Measurements from ENCODE around the gene ZNF22. TPM values are rescaled to one million over a fixed set of nuclear protein-coding genes. Genes with fewer than 3 reads are reported as not detected.

Gene ZNF22
- total and polyA plus RNA-seq, 2 of the 8 experiments (the other 6 are each of a cell fraction or from before 2014, with no cell fraction given), result 18.2 to 45.2 TPM

- TF ChIP-seq CTCF (IDR thresholded peaks at IDR 0.05; ENCODE audit: control extremely low read depth in 1 of 3, insufficient read depth in 1 of 3, low read depth in 1 of 3, low read length in 3 of 3), result no peak
- TF ChIP-seq, protein P1, sequence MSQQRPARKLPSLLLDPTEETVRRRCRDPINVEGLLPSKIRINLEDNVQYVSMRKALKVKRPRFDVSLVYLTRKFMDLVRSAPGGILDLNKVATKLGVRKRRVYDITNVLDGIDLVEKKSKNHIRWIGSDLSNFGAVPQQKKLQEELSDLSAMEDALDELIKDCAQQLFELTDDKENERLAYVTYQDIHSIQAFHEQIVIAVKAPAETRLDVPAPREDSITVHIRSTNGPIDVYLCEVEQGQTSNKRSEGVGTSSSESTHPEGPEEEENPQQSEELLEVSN (IDR thresholded peaks at IDR 0.05), result no peak
- TF ChIP-seq TAF7 (optimal IDR thresholded peaks at IDR 0.05; ENCODE audit: borderline replicate concordance, low read depth, low read length), result no peak
Observed at GRCh38 chr10:44986670-44987069, 14.1 kb upstream of the ZNF22 start (continued).
